Karpas-422 (cell line): ENCODE data around the gene MT1A. TPM values are rescaled to one million over a fixed set of nuclear protein-coding genes. Genes with fewer than 3 reads are reported as not detected.

ENCODE experiments used
- DNase-seq: peaks from one replicate; pipeline ENCODE4 v3.0.0-alpha.2; 2015
- H2AFZ ChIP-seq: fragments of 200-600 bp; sonication (generic); 2 replicates; pipeline ENCODE4 v1.6.1; 2014; ENCODE audit warnings: antibody characterized with exemption, low read length, mixed read lengths
- H3K27ac ChIP-seq: fragments of 200-600 bp; sonication (generic); 2 replicates; pipeline ENCODE4 v1.5.1; 2014; ENCODE audit warnings: mild to moderate bottlenecking, low read length, moderate library complexity
- H3K27me3 ChIP-seq: fragments of 200-600 bp; sonication (generic); 2 replicates; pipeline ENCODE4 v1.6.1; 2014; ENCODE audit warnings: low read length, mixed read lengths
- H3K36me3 ChIP-seq: fragments of 200-600 bp; sonication (generic); 2 replicates; pipeline ENCODE4 v1.6.1; 2014; ENCODE audit warnings: low read length, mixed read lengths; ENCODE audit not compliant: insufficient read depth
- H3K4me1 ChIP-seq: fragments of 200-600 bp; sonication (generic); 2 replicates; pipeline ENCODE4 v1.6.1; 2014; ENCODE audit warnings: mild to moderate bottlenecking, low read length, mixed read lengths
- H3K4me2 ChIP-seq: fragments of 200-600 bp; sonication (generic); 2 replicates; pipeline ENCODE4 v1.6.1; 2014; ENCODE audit warnings: low read length, low read depth, mild to moderate bottlenecking; ENCODE audit not compliant: poor library complexity, severe bottlenecking
- H3K4me3 ChIP-seq: fragments of 200-600 bp; sonication (generic); 2 replicates; pipeline ENCODE4 v1.5.1; 2014; ENCODE audit warnings: mild to moderate bottlenecking, antibody characterized with exemption, low read length, mixed read lengths
- H3K79me2 ChIP-seq: fragments of 200-600 bp; sonication (generic); 2 replicates; pipeline ENCODE4 v1.6.1; 2014; ENCODE audit warnings: mild to moderate bottlenecking, low read length, mixed read lengths
- H3K9ac ChIP-seq: fragments of 200-600 bp; sonication (generic); 2 replicates; pipeline ENCODE4 v1.6.0; 2014; ENCODE audit warnings: low read length
- H3K9me2 ChIP-seq: fragments of 200-600 bp; sonication (generic), shearing (Covaris generic); replicated peaks from 2 replicates; pipeline ENCODE4 v1.6.0; 2014; ENCODE audit warnings: mild to moderate bottlenecking, low read length, moderate library complexity; ENCODE audit not compliant: insufficient read depth
- H3K9me3 ChIP-seq: fragments of 300-700, 200-600 bp; sonication (generic); 2 replicates; pipeline ENCODE4 v1.6.1; 2014; ENCODE audit warnings: low read length, mixed read lengths
- H4K20me1 ChIP-seq: fragments of 200-600 bp; sonication (generic); 2 replicates; pipeline ENCODE4 v1.6.1; 2014; ENCODE audit warnings: mild to moderate bottlenecking, antibody characterized with exemption, low read length, low read depth; ENCODE audit not compliant: insufficient read depth
- total RNA-seq: library from RNA; depleted of rRNA; stranded (reverse); fragments of >200 nt; shearing (Covaris generic); gene quantifications from 2 replicates; pipeline ENCODE4 v1.2.3, GENCODE V29; 2014; ENCODE audit warnings: low replicate concordance

The MT1A gene
- total RNA-seq, 1 experiment from 2014 or later = not detected

DNA sequence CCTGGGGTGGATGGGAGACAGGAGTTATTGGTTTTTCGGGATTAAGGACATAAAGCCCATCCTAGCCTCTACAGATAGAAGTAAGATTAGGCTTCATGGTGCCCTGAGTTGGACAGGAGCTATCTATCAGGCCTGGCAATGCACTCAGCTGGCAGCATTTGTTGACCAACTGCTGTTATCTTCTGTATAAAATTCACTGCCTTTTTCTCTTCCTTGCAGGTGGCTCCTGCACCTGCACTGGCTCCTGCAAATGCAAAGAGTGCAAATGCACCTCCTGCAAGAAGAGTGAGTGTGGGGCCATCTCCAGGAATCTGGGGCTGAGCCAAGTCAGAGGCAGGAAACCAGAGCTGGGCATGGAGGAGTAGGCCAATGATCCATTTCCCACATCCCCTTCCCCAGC lies 579 bp downstream of the MT1A start:
- Histone ChIP-seq H3K9ac (no peak overlapping the region), H3K27me3 (no peaks in the 10 kb centered on the region), H3K79me2 (no peaks in the 10 kb centered on the region), H3K9me3 (no peaks in the 10 kb centered on the region), H3K27ac (no peak overlapping the region), H2AFZ (no peak overlapping the region), H3K4me1 (peaks cover 34% of the 10 kb centered on the region), H3K4me2 (no peak overlapping the region), H3K36me3 (no peaks in the 10 kb centered on the region), H3K4me3 (no peak overlapping the region), H3K9me2 (no peaks in the 10 kb centered on the region), H4K20me1 (no peaks in the 10 kb centered on the region)
- no peak for DNase-seq

DNA sequence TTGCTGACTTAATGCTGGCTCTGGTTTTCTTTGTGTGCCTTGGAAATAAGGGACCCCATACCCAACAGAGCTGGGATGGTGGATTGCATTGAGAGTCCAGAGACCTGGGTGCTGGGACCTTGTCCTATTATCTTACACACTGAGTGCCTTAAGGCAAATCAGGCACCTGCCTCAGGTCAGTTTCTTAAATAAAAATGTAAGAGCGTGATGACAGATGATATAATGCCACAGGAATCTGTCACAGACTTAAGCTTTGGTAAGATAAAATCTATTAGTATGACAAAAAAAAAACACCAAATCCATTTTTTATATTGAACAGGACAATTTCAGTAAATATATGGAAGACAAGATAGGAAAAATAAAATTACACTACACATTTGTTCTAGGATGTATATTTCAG lies 1.6 kb downstream of the MT1A start:
- DNase-seq = no peak
- H3K79me2 ChIP-seq = no peaks in the 10 kb centered on the region
- H3K4me2 ChIP-seq = no peak overlapping the region
- no peak overlapping the region for H3K4me3 ChIP-seq
- H3K4me1 ChIP-seq = peaks cover 45% of the 10 kb centered on the region
- no peaks in the 10 kb centered on the region for H3K27me3 ChIP-seq
- H3K27ac ChIP-seq = no peak overlapping the region
- no peak overlapping the region for H3K9ac ChIP-seq
- no peaks in the 10 kb centered on the region for H3K36me3 ChIP-seq
- no peaks in the 10 kb centered on the region for H4K20me1 ChIP-seq
- no peaks in the 10 kb centered on the region for H3K9me2 ChIP-seq
- no peak overlapping the region for H2AFZ ChIP-seq
- H3K9me3 ChIP-seq = no peaks in the 10 kb centered on the region

DNA sequence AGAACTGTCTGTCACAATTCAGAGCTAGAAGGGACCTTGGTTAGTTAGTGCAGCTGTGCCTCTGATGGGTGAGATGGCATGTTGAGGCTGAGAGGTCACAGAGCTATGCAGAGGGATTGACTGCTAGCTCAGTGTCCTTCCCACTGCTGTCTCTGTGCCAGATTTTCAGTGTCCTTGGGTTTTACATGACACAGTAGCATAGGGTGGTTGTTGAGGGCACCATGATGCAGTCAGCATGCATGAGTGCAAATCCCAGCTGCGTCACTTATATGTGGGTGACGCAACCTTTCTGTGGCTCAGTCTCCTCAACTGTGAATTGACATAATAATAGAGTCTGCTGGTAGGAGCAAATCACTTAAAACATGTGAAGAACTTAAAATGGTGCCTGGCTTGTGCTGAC lies 2.7 kb downstream of the MT1A start:
- Histone ChIP-seq H3K4me3 (no peak overlapping the region), H3K9ac (no peak overlapping the region), H3K9me2 (no peaks in the 10 kb centered on the region), H3K79me2 (no peaks in the 10 kb centered on the region), H3K4me2 (no peak overlapping the region), H2AFZ (no peak overlapping the region), H3K27ac (no peak overlapping the region), H3K4me1 (peaks cover 56% of the 10 kb centered on the region), H3K36me3 (no peaks in the 10 kb centered on the region), H3K9me3 (no peaks in the 10 kb centered on the region), H3K27me3 (no peaks in the 10 kb centered on the region), H4K20me1 (no peaks in the 10 kb centered on the region)
- DNase-seq = no peak

DNA sequence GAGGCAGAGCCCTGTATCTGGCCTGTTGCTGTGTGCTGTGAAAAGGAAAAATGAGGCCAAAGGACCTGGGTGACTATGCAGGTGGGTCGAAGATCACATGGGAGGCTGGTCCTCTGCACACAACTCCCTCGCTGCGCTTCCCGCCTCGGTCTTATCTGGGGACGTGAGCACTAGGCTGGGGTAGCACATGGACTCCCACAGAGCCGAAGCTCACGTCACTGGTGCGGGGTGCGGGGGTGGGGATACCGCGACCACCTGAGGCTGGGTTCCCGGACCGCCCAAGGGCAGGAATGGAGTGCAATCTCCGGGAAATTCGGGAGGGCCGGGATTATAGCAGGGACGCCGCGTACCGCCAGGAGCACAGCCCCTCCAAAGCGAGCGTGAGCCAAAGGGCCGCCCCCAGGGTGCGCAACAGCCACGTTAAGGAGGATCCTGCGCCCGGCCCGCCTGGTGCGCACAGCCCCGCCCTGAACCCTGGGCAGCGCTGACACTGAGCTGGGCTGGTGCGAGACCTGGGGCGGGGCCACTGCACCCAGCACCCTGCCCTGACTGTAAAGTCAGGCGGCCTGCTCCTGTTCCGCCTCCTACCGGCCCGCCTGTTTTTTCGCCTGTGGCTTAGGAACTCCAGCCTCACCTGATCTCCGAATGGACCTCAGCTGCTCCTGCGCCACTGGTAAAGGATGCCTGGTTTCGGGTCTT lies 4.8 kb downstream of the MT1A start:
- Histone ChIP-seq H3K9me3 (no peaks in the 10 kb centered on the region), H2AFZ (peak overlapping the region; percentile 58; the same call in 1 of the 2 replicates), H3K4me2 (peak overlapping the region; percentile 66), H3K9ac (peak overlapping the region; percentile 69), H3K36me3 (no peaks in the 10 kb centered on the region), H3K27ac (no peak overlapping the region), H3K4me1 (peaks cover 65% of the 10 kb centered on the region), H3K9me2 (no peaks in the 10 kb centered on the region), H3K4me3 (peak overlapping the region; percentile 62), H4K20me1 (no peaks in the 10 kb centered on the region), H3K79me2 (no peaks in the 10 kb centered on the region), H3K27me3 (no peaks in the 10 kb centered on the region)
- peak; percentile 96 for DNase-seq

DNA sequence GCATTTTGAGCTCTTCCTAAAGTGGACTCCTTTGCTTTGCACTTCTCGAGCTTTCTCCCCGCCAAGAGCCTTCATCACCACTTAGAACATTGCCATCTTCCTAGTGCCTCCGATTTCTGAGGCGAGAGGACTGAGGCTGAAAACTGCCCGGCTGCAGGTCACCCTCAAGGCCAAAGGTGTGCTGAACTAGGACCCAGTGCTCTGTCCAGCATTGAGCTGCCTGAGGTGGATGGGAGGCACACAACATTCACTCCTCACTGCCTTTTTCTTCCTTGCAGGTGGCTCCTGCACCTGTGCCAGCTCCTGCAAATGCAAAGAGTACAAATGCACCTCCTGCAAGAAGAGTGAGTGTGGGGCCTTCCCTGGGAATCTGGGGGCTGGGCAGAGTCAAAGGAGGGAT lies 5.4 kb downstream of the MT1A start:
- peak overlapping the region; percentile 69 for H3K9ac ChIP-seq
- H3K27ac ChIP-seq = no peak overlapping the region
- no peaks in the 10 kb centered on the region for H3K9me3 ChIP-seq

DNA sequence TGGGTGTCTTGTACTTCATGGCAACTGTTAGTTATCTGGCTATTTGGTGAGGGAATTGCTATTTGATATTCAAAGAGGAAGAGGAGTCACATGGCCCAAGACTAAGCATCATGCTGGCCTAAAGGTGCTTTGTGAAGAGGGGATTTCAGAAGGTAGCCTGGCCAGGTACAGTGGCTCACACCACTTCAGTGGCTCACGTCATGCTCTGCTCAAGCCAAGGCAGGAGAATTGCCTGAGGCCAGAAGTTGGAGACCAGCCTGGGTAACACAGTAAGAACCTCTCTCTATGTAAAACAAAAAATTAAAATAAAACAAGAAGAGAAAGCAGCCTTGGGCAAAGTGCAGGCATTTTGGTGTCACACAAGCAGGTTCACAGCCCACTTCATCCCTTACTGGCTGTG lies 6.8 kb downstream of the MT1A start:
- Histone ChIP-seq H3K36me3 (no peaks in the 10 kb centered on the region), H3K4me2 (peak overlapping the region; percentile 12), H3K27me3 (no peaks in the 10 kb centered on the region), H4K20me1 (no peaks in the 10 kb centered on the region), H3K27ac (no peak overlapping the region), H3K4me1 (peaks cover 56% of the 10 kb centered on the region), H3K9me2 (no peaks in the 10 kb centered on the region), H2AFZ (no peak overlapping the region), H3K79me2 (no peaks in the 10 kb centered on the region), H3K9ac (0 out of 2 replicates have a peak overlapping the region, but pooled peaks have one; percentile 11), H3K4me3 (no peak overlapping the region), H3K9me3 (no peaks in the 10 kb centered on the region)
- DNase-seq = no peak

More for the DNA sequence above, 5.4 kb downstream of the MT1A start:
- Histone ChIP-seq H3K4me3 (peak overlapping the region; percentile 62), H3K9me2 (no peaks in the 10 kb centered on the region), H3K79me2 (no peaks in the 10 kb centered on the region), H3K36me3 (no peaks in the 10 kb centered on the region), H2AFZ (peak overlapping the region; percentile 50; the same call in 1 of the 2 replicates), H3K4me1 (peaks cover 64% of the 10 kb centered on the region), H3K4me2 (peak overlapping the region; percentile 66), H3K27me3 (no peaks in the 10 kb centered on the region), H4K20me1 (no peaks in the 10 kb centered on the region)
- DNase-seq = no peak

DNA sequence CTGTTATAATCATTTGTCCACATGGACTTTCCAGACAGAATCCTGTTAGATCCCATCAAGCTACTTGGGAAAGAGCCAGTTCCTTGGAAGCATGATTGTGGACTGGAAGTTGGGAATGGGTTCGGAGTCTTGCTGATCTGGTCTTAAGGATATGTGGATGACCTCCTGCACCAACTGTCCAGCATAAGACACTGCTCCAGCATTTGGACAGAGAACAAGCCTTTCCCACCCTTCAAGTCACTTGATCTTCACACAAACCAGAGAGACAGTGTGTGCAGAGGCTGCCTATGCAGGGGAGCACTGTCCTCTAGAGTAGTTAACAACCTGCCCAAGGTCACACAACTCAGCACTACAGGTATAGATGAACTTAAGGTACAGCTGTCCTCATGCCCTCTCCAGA lies 7.4 kb downstream of the MT1A start:
- Histone ChIP-seq H3K9me2 (no peaks in the 10 kb centered on the region), H3K4me3 (no peak overlapping the region), H3K79me2 (no peaks in the 10 kb centered on the region), H3K9me3 (no peaks in the 10 kb centered on the region), H3K36me3 (no peaks in the 10 kb centered on the region), H3K4me1 (peaks cover 56% of the 10 kb centered on the region), H2AFZ (no peak overlapping the region), H3K27ac (no peak overlapping the region; the same call in 1 of the 2 replicates), H3K4me2 (peak overlapping the region; percentile 57), H3K9ac (no peak overlapping the region), H3K27me3 (no peaks in the 10 kb centered on the region), H4K20me1 (no peaks in the 10 kb centered on the region)
- DNase-seq = no peak

DNA sequence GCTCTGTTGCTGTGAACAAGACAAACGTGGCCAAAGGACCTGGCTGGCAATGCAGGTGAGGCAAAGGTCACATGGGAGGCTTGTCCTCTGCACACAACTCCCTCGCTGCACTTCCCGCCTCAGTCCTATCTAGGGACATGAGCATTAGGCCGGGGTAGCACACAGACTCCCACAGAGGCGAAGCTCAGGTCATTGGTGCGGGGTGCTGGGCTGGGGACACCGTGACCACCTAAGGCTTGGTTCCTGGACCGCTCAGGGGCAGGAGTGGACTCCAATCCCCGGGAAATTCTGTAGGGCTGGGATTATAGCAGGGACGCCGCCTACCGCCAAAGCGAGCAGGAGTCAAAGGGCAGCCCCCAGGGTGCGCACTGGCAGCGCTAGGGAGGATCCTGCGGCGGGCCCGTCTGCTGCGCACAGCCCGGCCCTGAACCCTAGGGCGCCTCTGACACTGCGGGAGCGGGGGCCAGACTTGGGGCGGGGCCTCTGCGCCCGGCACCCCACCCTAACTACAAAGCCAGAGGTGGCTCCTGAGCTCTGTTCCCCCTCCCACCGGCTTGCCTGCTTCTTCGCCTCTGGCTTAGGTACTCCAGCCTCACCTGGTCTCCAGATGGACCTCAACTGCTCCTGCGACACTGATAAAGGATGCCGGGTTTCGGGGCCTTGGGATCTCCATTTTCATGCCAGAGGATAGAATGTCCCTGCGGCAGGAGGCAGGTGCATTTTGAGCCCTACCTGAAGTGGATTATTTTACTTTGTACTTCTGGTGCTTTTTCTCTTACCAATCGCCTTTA lies 9.4 kb downstream of the MT1A start:
- Histone ChIP-seq H3K9ac (no peak overlapping the region), H3K4me2 (no peak overlapping the region), H3K4me3 (no peak overlapping the region), H2AFZ (no peak overlapping the region), H3K4me1 (peaks cover 53% of the 10 kb centered on the region), H3K9me3 (no peaks in the 10 kb centered on the region), H3K9me2 (no peaks in the 10 kb centered on the region), H3K36me3 (no peaks in the 10 kb centered on the region), H4K20me1 (no peaks in the 10 kb centered on the region), H3K79me2 (no peaks in the 10 kb centered on the region), H3K27me3 (no peaks in the 10 kb centered on the region), H3K27ac (no peak overlapping the region)
- no peak for DNase-seq
